ENCODE measurements around the gene NME5.

DNA sequence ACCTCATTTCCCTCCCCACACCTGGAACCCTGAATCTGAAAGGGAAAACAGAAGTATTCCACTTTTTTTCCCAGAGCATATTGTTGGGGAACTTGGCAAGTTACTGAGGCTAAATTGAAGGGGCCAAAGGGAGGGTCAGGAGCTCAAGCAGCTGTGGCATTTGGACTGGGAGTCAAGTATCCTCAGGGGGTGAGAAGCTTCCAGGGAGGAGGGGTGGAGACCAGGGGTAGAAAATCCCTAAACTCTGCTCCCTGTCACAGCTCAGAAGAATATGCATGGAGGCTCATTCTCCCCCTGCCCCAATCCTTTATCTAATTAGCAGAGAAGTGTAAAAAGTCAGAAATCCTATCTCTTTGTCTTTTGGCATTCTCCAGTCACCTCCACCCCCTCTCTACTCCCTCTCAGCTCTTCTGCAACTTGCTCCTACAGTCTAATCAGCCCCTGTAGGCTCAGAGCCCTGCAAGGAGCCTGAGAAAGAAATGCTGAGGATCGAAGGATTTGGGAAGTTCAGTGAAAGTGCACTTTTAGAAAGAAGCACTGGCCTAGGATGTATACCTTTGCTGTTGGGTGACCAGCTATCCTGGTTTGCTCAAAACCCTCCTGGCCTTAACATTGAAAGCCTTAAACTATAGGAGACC, 61.1 kb downstream of the NME5 start:
- TF ChIP-seq POLR2AphosphoS5 (IDR thresholded peaks at IDR 0.05) (no peak), CTCF (IDR thresholded peaks at IDR 0.05) (no peak)

Measured in breast epithelium (tissue), 3 donors.